Heart left ventricle (tissue), 16 donors: ENCODE measurements around the gene ADGRV1. TPM values are rescaled to one million over a fixed set of nuclear protein-coding genes. Genes with fewer than 3 reads are reported as not detected.
A peak's percentile ranks its signal among the peaks of the same experiment; 100 is the strongest.

Source experiments
- ATAC-seq, 4 donors: fragments of 200-7000 bp; cut with Tn5 transposase; one replicate each; pipeline ENCODE4 v1.9.1; 2020 to 2022; ENCODE audit warnings: moderate library complexity in 4 of 4, mild to moderate bottlenecking in 3 of 4, moderate number of reproducible peaks in 1 of 4
- DNase-seq, 5 donors: peaks; one replicate each; pipeline ENCODE4 v3.0.0-alpha.2; 2020
- H3K27ac ChIP-seq, 12 donors: fragments of 200-600 bp; sonication (generic) in 4 of 12; one replicate each; pipeline versions ENCODE4 v1.5.0 to v1.8.0; 2016 to 2022; ENCODE audit warnings: mild to moderate bottlenecking in 2 of 12
- H3K27me3 ChIP-seq, 9 donors: fragments of 200-600 bp; sonication (generic) in 2 of 9; one replicate each; pipeline versions ENCODE4 v1.5.1 to v1.8.0; 2016 to 2022; ENCODE audit warnings: mild to moderate bottlenecking in 3 of 9
- H3K36me3 ChIP-seq, 9 donors: fragments of 200-600 bp; sonication (generic) in 2 of 9; one replicate each; pipeline versions ENCODE4 v1.5.0 to v1.8.0; 2018 to 2022; ENCODE audit warnings: mild to moderate bottlenecking in 2 of 9
- H3K4me1 ChIP-seq, 12 donors: fragments of 200-600 bp; sonication (generic) in 4 of 12; one replicate each; pipeline versions ENCODE4 v1.5.0 to v1.8.0; 2016 to 2022; ENCODE audit warnings: mild to moderate bottlenecking in 3 of 12
- H3K4me3 ChIP-seq, 12 donors: fragments of 200-600 bp; sonication (generic) in 4 of 12; one replicate each; pipeline versions ENCODE4 v1.5.0 to v1.8.0; 2017 to 2022; ENCODE audit warnings: mild to moderate bottlenecking in 9 of 12, moderate library complexity in 4 of 12
- H3K9me3 ChIP-seq, 12 donors: fragments of 200-600 bp; sonication (generic) in 4 of 12; one replicate each; pipeline versions ENCODE4 v1.5.0 to v1.8.0; 2016 to 2022; ENCODE audit warnings: mild to moderate bottlenecking in 1 of 12
- CTCF ChIP-seq, 12 donors: fragments of 200-600 bp; sonication (generic) in 4 of 12; IDR thresholded peaks; one replicate each; pipeline versions ENCODE4 v1.5.0 to v1.8.0; 2018 to 2022; ENCODE audit warnings: antibody characterized with exemption in 12 of 12, mild to moderate bottlenecking in 5 of 12
- POLR2A ChIP-seq, 2 donors: fragments of 450-650 bp; IDR thresholded peaks; one replicate each; pipeline ENCODE4 v1.6.1; 2017; ENCODE audit warnings: antibody characterized with exemption in 2 of 2, mild to moderate bottlenecking in 2 of 2, moderate library complexity in 2 of 2
- WGBS, 4 donors: extraction: QIAGEN DNeasy Blood & Tissue Kit in 2 of 4; methylation state at CpG; one replicate each; pipeline versions ENCODE4 v1.1.5 to v1.1.7; 2013 to 2018; 5-methylcytosine and 5-hydroxymethylcytosine counted together
- intact Hi-C, 10 donors: fragments of 100-400 bp; cut with DNase I; formaldehyde crosslinking; loops; one replicate each; pipeline versions ENCODE4 v1.11.1 to v1.14.2; 2022
- polyA plus RNA-seq, 2 donors: library from polyadenylated mRNA; stranded (reverse); fragments of 200-250 nt; gene quantifications; one replicate each; pipeline ENCODE4 v1.2.3, GENCODE V29; 2013
- total RNA-seq, 9 donors: library from RNA; depleted of rRNA in 2 of 9; stranded (reverse); fragments of >200 nt in 2 of 9; fragmentation: NEBNext Ultra II Directional in 3 of 9; extraction: Animal tissue kit (Norgen Biotek cat#: 25700) in 3 of 9; gene quantifications; one replicate each; pipeline versions ENCODE4 v1.1.0 to v1.2.4, GENCODE V29; 2016 to 2023
- donor health status: ischemic (EF 13 %, LVEDD 7.1; RV severe dilation, severe dysfunction).
- donor health status: healthy with polysubstance abuse.
- donor health status: DM: no; HTN: yes; CAD: no.
- donor health status: DM: no; HTN: no; CAD: no.
- donor health status: ischemic (EF 25% LVEDD 6.9; RV normal size, moderate dysfunction).
- donor health status: ischemic (EF 25% LVEDD 5.7; RV mildly dilated, moderate dysfunction).
- donor health status: healthy.
- donor health status: DM: yes; HTN: yes; CAD: no.
- donor health status: ischemic (EF 35%, LVEDD 5.7; RV mildly dilated, moderate dysfunction).
- donor health status: nonischemic (EF 11% LVEDD 7.7; RV severe dilation, severe dysfunction).
- donor health status: DM: yes; HTN: yes; CAD: no.
- donor health status: PGD.
- donor health status: ischemic (EF 29% LVEDD 5.4; RV normal size, mild dysfunction).
- donor health status: nonischemic (EF 23%, LVEDD 6.1; RV moderate dilation, normal function).

ADGRV1 gene
- total and polyA plus RNA-seq, 11 donors: 0.25 to 0.29 TPM; not detected in 9

GRCh38 chr5:91159647-91160046 lies 601.0 kb downstream of the ADGRV1 start:
- H3K27ac ChIP-seq: no peak overlapping the region
- 89 to 100% (median 97%) methylated on average over 1 of the region's 1 CpG for WGBS, 4 donors
- DNase-seq: no peak

GRCh38 chr5:91160714-91161285 lies 602.2 kb downstream of the ADGRV1 start:
- intact Hi-C loops: loop anchor here in 2 of 10 donors (10.0 kb wide), 2 partner anchors 46 to 56 kb away; no protein-coding TSS in a partner anchor

More at GRCh38 chr5:91159647-91160046, 601.0 kb downstream of the ADGRV1 start:
- intact Hi-C loops: loop anchor here in 2 of 10 donors (10.0 kb wide), 2 partner anchors 45 to 55 kb away; no protein-coding TSS in a partner anchor
- Histone ChIP-seq H3K27me3 (no peaks in the 10 kb centered on the region), H3K9me3 (no peaks in the 10 kb centered on the region), H3K4me1 (peaks cover 0 to 38% (median 4%) of the 10 kb centered on the region in 12 donors), H3K36me3 (no peaks in the 10 kb centered on the region), H3K4me3 (no peak overlapping the region)
- TF ChIP-seq POLR2A (IDR thresholded peaks at IDR 0.05) (no peak), CTCF (IDR thresholded peaks at IDR 0.05) (no peak)
- ATAC-seq: no peak

GRCh38 chr5:91162534-91163381 lies 604.2 kb downstream of the ADGRV1 start:
- 48 to 59% (median 55%) methylated on average over 6 of the region's 6 CpGs for WGBS, 4 donors
- Histone ChIP-seq H3K27me3 (no peaks in the 10 kb centered on the region), H3K4me3 (no peak overlapping the region), H3K4me1 (peaks cover 0 to 34% (median 2%) of the 10 kb centered on the region in 12 donors), H3K36me3 (no peaks in the 10 kb centered on the region), H3K27ac (peak overlapping the region; percentile 0 to 88 (median 46)), H3K9me3 (no peaks in the 10 kb centered on the region)
- TF ChIP-seq POLR2A (IDR thresholded peaks at IDR 0.05): no peak
- no peak for TF ChIP-seq CTCF (IDR thresholded peaks at IDR 0.05)
- DNase-seq: peak in 4 of 5 donors; percentile 53 to 72 (median 65)
- ATAC-seq: peak; percentile 89 to 99 (median 98)
- intact Hi-C loops: loop anchor here in 2 of 10 donors (10.0 kb wide), 2 partner anchors 48 to 58 kb away; no protein-coding TSS in a partner anchor

More at GRCh38 chr5:91160714-91161285, 602.2 kb downstream of the ADGRV1 start:
- 72 to 99% (median 95%) methylated on average over 5 of the region's 5 CpGs for WGBS, 4 donors
- no peaks in the 10 kb centered on the region for H3K27me3 ChIP-seq
- no peak overlapping the region for H3K27ac ChIP-seq
- H3K9me3 ChIP-seq: no peaks in the 10 kb centered on the region
- DNase-seq (no peak), ATAC-seq (no peak)
- H3K4me1 ChIP-seq: peaks cover 0 to 38% (median 4%) of the 10 kb centered on the region in 12 donors
- no peak overlapping the region for H3K4me3 ChIP-seq
- H3K36me3 ChIP-seq: no peaks in the 10 kb centered on the region
- no peak for TF ChIP-seq POLR2A (IDR thresholded peaks at IDR 0.05)
- no peak for TF ChIP-seq CTCF (IDR thresholded peaks at IDR 0.05)

- DNase-seq (no peak), ATAC-seq (peak in 1 of 4 donors; percentile 18)
- WGBS, 4 donors: 65 to 71% (median 67%) methylated on average over 3 of the region's 3 CpGs
- H3K4me1 ChIP-seq: peaks cover 0 to 34% (median 2%) of the 10 kb centered on the region in 12 donors
- no peaks in the 10 kb centered on the region for H3K9me3 ChIP-seq
- intact Hi-C loops: loop anchor here in 2 of 10 donors (10.0 kb wide), 2 partner anchors 50 to 60 kb away; no protein-coding TSS in a partner anchor
- H3K27ac ChIP-seq: peak overlapping the region in 8 of 12 donors; percentile 0 to 44 (median 19)
- no peak for TF ChIP-seq CTCF (IDR thresholded peaks at IDR 0.05)
- no peak for TF ChIP-seq POLR2A (IDR thresholded peaks at IDR 0.05)
- H3K36me3 ChIP-seq: no peaks in the 10 kb centered on the region
- H3K27me3 ChIP-seq: no peaks in the 10 kb centered on the region
- H3K4me3 ChIP-seq: no peak overlapping the region
These were observed 605.8 kb downstream of the ADGRV1 start for GRCh38 chr5:91164424-91164823.
